Measurements from ENCODE around the gene ACSL1. TPM values are rescaled to one million over a fixed set of nuclear protein-coding genes. Genes with fewer than 3 reads are reported as not detected.
"Not testable (repeated sequence)": the region's sequence is repeated elsewhere in the genome, so short reads cannot be mapped to it uniquely, and the experiment has no call there.

The ACSL1 gene
- total RNA-seq, 1 experiment from 2014 or later = 56.3 TPM

GRCh38 chr4:184790826-184791225 is 34.9 kb downstream of the ACSL1 start:
- DNase-seq (ENCODE audit: low spot score) = no peak

- DNase-seq (ENCODE audit: low spot score) = no peak
Measured at GRCh38 chr4:184787766-184788503, 37.8 kb downstream of the ACSL1 start.

GRCh38 chr4:184785813-184786212 is 40.0 kb downstream of the ACSL1 start:
- DNase-seq (ENCODE audit: low spot score) = no peak

GRCh38 chr4:184784628-184785257 is 41.0 kb downstream of the ACSL1 start:
- DNase-seq (ENCODE audit: low spot score) = no peak

DNA sequence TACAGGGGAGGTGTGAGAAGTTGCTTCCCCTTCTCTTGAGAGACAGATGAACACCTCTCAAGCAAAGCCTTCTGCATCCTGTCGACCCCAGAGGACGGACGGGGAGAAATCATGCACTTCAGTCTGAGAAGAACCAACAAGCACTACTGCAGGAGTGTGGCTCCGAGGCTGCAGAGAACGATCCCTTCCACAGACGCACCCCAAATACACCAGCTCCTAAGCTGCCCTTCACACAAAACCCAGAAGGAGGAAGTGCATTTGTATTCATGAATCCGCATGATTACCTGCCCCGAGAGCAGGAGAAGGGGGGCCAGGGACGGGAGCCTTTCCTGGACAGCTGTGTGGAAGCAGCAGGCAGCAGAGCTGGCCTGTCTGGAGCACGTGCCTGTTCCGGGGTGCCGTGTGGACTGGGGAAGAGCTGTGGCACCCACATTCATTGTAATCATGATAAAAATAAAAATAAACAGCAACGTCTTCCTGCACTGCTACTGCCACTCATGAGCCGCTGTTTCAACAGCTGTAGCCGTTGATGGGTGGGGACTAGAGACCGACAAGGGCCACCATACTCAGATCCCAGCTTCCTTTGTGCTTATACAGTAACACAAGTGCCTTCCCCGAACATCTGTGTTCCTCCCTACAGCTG is 42.9 kb downstream of the ACSL1 start:
- no peak for DNase-seq (ENCODE audit: low spot score)

GRCh38 chr4:184779160-184779559 is 46.6 kb downstream of the ACSL1 start:
- DNase-seq (ENCODE audit: low spot score) = not testable (repeated sequence)

- no peak for DNase-seq (ENCODE audit: low spot score)
Measured at GRCh38 chr4:184778325-184778724, 47.4 kb downstream of the ACSL1 start.

- no peak for DNase-seq (ENCODE audit: low spot score)
Measured at GRCh38 chr4:184776821-184777220, 48.9 kb downstream of the ACSL1 start.

- no peak for DNase-seq (ENCODE audit: low spot score)
Measured at GRCh38 chr4:184775854-184776555, 49.8 kb downstream of the ACSL1 start.

DNA sequence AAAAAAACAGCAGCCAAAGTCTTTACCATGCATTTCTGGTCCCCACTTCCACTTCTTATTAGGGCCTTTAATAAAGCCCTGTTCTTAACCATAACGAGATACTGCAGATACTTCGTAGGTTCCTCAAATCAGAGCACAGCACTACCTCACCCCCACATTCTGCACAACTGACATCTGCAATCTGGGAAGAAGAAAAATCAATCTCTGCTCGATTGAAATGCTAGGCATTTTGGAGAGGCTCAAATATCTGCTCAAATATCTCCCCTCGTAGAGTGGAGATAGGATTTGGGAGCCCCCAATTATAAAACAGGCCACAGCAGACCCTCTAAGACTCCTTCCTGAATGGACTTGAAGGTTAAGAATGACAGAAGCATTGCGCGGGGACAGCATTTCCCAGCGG is 51.6 kb downstream of the ACSL1 start:
- DNase-seq (ENCODE audit: low spot score) = no peak

DNA sequence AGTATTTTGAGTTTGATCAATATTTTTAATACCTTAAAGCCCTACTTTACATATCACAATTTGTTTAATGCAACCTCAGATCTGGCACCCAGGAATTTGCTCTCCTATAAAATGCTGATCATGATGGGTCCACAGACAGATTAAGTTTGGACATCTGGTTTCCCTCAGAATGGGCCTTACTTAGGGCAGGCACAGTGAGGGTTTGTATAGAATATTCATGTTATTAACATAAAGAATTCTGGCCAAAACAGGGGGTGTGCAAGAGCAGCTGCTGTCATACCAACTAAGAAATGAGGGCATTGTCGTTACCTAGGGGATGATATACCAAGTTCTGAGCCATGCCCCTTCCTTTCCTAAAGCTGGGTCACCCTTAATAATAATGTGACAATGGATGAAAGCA is 54.4 kb downstream of the ACSL1 start:
- DNase-seq (ENCODE audit: low spot score) = no peak

- no peak for DNase-seq (ENCODE audit: low spot score)
Measured at GRCh38 chr4:184769141-184769765, 56.5 kb downstream of the ACSL1 start.

DNA sequence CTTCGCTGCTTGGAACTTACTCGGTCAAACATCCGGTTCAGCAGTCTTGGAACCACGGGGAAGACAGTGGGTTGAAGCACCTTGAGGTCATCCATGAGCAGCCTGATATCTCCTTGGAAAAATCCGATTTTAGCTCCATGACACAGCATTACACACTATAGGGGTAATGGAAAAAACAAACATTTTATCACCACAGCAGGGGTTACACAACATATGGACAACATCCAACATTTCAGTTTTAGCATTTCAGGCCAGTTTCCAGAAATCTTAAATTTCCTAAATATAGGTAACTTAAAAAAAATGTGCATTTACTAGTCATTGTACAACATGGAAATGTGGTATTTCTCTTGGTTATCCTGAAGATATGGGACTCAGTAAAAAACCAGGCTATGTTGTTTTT is 57.5 kb downstream of the ACSL1 start:
- no peak for DNase-seq (ENCODE audit: low spot score)

GRCh38 chr4:184766446-184766845 is 59.3 kb downstream of the ACSL1 start:
- DNase-seq (ENCODE audit: low spot score) = no peak

GRCh38 chr4:184765473-184766340 is 60.1 kb downstream of the ACSL1 start:
- DNase-seq (ENCODE audit: low spot score) = no peak

DNA sequence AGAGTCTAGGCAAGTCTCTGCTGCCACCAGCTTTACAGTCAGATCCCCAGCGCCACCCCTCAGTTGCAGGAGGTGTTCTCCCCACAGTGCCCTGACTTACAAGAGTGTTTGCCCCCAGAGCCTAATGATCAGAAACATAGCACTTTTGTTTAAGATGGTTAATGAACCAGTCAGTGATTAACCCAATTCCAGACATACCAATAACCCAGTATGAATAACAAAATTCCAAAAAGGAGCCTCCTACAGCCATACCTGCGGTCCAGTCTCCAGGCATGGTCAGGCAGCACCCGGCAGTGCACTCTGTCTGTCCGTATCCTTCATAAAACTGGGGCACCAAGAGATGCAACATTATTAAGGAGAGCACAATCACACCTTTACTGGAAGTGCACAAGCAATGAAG is 61.2 kb downstream of the ACSL1 start:
- no peak for DNase-seq (ENCODE audit: low spot score)

- DNase-seq (ENCODE audit: low spot score) = no peak
Measured at GRCh38 chr4:184763150-184763780, 62.5 kb downstream of the ACSL1 start.

GRCh38 chr4:184762100-184762499 is 63.7 kb downstream of the ACSL1 start:
- DNase-seq (ENCODE audit: low spot score) = no peak

- DNase-seq (ENCODE audit: low spot score) = no peak
Measured at GRCh38 chr4:184760681-184761080, 65.1 kb downstream of the ACSL1 start.

DNA sequence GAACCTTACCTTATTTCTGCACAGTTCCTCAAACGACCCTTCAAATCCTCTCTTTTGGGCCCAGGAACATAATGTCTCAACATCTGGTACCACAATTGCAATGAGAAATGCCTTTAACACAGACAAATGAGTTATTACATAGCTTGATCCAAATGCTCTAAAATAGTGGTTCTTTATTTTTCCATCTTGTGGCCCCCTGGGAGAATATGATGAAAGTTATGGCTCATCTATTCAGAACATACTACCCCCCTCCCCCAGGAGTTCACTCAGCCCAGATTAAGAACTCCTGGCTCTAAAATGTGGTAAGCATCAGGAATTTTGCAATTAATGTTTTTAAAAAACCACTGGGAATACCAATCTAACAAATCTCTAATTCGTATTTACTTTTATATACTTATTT is 68.0 kb downstream of the ACSL1 start:
- no peak for DNase-seq (ENCODE audit: low spot score)

GRCh38 chr4:184756399-184756798 is 69.4 kb downstream of the ACSL1 start:
- DNase-seq (ENCODE audit: low spot score) = no peak
